A204.1 (cell line): ENCODE data around the gene CLTA.
"Not testable (repeated sequence)": the region's sequence is repeated elsewhere in the genome, so short reads cannot be mapped to it uniquely, and the experiment has no call there.

Experiments
- FAIRE-seq: peaks from 2 replicates; lab custom pipeline; 2012; peaks lifted over from hg19 to GRCh38; lab: Jason Lieb, UNC

The CLTA gene

DNA sequence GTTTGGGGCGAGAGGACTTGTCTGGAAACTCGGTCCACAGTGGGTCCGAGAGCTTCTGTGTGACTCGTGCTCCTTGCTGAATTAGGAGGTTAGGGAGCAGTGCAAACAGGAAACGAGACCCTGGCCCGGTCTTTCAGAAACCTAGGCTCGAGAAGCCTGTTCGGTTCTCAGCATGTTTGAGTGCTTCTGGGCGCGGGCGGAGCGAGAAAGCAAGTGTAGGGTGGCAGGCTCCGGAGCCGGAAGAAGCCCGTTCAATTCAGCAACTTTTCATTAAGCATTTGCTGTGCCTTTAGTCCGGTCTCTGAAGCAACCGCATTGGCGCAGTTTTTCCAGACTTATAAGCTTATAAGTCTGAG is 547 bp downstream of the CLTA start:
- no peak for FAIRE-seq

DNA sequence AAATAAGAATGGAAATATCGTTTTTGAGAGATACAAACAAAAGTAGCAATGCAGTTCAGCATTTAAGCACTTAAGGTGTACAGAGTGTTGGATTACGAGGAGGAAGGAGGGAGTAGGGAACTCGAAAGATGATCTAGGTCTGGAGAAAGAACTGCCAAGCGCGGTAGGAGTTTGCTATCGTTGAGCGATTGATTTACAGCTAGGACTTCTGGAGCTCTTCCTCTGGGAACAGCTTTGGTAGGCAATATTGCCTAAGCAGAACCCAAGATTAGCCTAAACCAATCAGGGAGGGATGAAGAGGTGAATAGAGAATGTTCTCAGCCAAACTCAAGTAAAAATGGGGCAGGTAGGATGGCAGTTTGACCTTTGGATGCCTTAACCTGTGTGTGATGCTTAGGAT is 965 bp downstream of the CLTA start:
- no peak for FAIRE-seq

- no peak for FAIRE-seq
These were observed 1.5 kb downstream of the CLTA start for GRCh38 chr9:36192196-36192595.

DNA sequence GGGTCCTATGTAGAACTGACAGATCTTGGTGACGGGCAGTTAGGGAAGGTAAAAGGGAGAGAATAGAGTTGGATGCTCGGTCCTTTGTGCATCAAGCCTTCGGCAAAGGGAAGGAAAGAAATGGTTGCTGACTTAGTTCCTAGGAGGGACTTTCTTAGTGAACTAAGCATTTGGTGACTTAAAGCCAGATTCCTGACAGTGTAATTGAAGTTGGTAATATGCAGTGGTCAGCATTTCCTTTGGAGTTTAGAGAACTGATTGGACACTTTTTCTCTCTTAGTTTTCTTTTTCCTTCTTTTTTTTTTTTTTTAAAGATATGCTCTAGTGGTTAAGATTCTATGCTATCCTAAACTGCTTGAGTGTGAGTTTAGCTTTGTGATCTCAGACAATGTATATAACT is 2.3 kb downstream of the CLTA start:
- no peak for FAIRE-seq

- FAIRE-seq: no peak
These were observed 3.7 kb downstream of the CLTA start for GRCh38 chr9:36194326-36195000.

DNA sequence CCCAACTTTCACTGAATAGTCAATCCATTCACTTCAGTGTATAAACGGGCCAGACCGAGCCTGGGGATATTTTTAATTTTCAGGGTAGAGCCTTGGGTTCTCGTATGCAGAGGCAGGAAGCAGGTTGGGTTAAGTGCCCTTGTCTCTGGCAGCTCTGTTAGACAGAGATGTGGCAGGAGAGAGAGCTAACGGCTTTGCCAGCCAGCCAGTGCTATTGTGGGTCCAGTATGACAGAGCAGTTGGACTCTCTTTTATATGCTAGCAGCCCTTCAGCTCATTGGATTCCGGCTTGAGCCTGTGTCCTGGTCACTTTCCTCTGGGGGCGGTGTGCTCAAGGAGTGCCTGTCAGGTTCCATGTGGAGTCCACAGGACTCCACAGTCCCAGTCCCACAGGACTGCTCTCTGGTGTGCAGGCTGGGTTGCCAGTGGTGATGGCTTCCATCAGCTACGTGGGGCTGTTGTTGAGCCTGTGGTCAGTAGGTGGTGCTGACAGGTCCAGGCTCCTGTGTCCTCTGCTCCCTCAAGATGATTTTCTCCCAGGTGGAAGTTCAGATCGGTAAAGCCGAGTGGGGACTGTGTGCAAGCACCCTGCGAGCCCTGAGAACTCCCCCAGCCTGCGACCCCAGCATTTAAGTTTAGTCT is 14.3 kb downstream of the CLTA start:
- no peak for FAIRE-seq

- FAIRE-seq: no peak
These were observed 16.3 kb downstream of the CLTA start for GRCh38 chr9:36207016-36207415.

GRCh38 chr9:36207546-36208012 is 16.9 kb downstream of the CLTA start:
- no peak for FAIRE-seq

DNA sequence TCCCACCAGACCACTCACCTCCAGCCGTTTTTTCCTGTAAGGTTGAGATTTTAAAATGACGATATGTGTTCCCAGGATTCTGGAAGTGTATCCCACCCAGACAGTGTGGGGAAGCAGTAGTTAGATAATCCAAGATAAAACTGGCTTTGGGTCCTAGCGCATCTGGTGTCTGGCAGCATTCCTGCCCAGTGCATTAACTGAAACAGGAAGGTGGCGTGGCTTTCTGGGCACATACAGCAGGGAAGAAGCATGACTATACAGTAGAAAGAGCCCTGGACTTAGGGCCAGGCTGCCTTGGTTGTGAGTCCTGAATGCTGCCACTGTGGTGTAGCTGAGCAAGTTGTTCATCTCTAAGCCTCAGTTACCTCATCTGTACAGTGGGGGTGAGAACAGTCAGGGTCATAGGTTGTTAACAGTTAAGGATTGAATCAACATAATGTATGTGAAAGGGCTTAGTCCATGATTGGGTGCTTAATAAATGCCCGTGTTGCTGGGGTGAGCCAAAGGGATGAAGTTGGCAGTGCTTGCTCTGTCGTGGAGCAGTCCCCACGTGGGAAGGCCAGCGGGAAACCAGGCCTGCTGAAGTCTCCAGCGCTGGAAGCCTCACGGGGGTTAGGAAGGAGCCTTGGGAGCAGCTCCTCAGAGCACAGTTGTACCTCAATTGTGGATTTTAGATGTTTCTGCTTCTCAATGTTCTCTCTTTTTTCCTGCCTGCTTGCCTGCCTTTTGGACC is 18.0 kb downstream of the CLTA start:
- FAIRE-seq: no peak

GRCh38 chr9:36210722-36211121 is 20.0 kb downstream of the CLTA start:
- no peak for FAIRE-seq

DNA sequence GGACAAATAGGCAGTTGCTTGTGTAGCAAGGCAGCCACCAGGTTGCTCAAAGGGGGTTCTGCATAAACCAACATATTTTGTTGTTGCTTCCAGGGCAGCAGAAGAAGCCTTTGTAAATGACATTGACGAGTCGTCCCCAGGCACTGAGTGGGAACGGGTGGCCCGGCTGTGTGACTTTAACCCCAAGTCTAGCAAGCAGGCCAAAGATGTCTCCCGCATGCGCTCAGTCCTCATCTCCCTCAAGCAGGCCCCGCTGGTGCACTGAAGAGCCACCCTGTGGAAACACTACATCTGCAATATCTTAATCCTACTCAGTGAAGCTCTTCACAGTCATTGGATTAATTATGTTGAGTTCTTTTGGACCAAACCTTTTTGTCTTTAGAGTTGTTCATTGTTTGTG is 20.8 kb downstream of the CLTA start:
- FAIRE-seq: no peak

- no peak for FAIRE-seq
These were observed 22.7 kb downstream of the CLTA start for GRCh38 chr9:36213387-36213786.

GRCh38 chr9:36213989-36214388 is 23.3 kb downstream of the CLTA start:
- FAIRE-seq: no peak

GRCh38 chr9:36214571-36214970 is 23.9 kb downstream of the CLTA start:
- FAIRE-seq: no peak

DNA sequence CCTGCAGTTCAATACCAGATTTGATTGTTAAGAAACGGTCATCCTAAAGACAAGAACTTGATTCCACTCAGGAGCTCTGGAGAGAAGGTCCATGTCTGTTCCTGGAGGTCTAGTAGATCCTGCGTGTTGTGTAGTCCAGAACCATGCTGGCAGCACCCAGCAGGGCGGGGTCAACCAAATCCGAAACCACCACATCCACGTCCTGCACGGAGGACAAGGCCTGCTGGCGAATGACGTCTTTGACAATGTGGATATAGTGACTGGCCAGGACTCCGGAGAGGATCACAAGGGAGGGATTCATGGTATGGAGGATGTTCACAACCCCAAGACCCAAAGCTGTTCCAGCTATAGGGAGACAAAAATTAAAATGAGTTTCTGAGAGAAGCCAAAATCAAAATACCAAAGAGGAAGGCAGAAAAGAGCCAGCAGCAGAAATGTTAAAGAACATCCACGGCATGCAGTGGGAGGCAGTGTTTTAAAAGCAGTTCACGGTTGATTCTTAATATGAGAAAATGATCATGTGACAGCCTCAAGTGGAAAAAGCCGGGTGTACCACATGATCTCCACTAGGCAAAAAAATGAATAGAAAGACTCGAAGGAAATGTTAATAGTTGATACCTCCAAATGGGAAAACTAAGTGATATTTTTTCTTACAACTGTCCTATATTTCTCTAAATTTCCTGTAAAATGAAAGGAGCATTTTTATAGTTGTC is 26.7 kb downstream of the CLTA start:
- FAIRE-seq: no peak

- no peak for FAIRE-seq
These were observed 27.3 kb downstream of the CLTA start for GRCh38 chr9:36218011-36218410.

- FAIRE-seq: no peak
These were observed 27.7 kb downstream of the CLTA start for GRCh38 chr9:36218411-36218901.

DNA sequence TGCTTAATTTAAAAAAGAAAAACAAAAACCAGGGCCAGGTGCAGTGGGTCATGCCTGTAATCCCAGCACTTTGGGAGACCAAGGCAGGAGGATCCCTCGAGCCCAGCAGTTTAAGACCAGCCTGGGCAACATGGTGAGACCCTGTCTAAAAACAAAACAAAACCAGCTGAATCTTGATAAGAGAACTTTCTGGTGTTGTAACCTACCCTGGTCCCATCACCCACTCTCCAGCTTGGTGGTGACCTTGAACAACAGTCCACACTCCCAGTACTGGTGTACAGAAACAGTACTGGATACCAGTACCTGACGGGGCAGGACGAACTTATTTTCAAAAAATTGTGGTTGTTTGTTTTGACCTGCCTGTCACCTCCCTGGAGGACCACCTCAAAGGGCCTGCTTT is 30.9 kb downstream of the CLTA start:
- FAIRE-seq: no peak

- no peak for FAIRE-seq
These were observed 31.7 kb downstream of the CLTA start for GRCh38 chr9:36222449-36222848.

- no peak for FAIRE-seq
These were observed 46.5 kb downstream of the CLTA start for GRCh38 chr9:36237230-36237629.

- FAIRE-seq: not testable (repeated sequence)
These were observed 48.5 kb downstream of the CLTA start for GRCh38 chr9:36239205-36239604.

DNA sequence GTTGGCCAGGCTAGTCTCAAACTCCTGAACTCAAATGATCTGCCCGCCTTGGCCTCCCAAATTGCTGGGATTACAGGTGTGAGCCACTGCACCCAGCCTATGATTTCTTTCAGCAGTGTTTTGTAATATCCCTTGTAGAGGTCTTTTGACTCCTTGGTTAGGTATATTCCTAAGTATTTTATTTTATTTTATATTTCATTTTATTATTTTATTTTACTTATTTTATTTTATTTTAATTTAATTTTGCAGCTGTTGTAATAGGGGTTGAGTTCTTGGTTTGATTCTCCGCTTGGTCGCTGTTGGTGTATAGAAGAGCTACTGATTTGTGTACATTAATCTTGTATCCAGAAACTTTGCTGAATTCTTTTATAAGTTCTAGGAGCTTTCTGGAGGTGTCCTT is 49.0 kb downstream of the CLTA start:
- not testable (repeated sequence) for FAIRE-seq

- no peak for FAIRE-seq
These were observed 55.2 kb downstream of the CLTA start for GRCh38 chr9:36245906-36246305.
